HL-60 (cell line): ENCODE data around the gene HLCS.

Experiments
- POLR2AphosphoS5 ChIP-seq: IDR thresholded peaks from 2 replicates; pipeline ENCODE4 v1.6.1; 2012; ENCODE audit warnings: low read depth
- TF ChIP-seq, protein P1 (sequence below): IDR thresholded peaks from one replicate; pipeline ENCODE4 v1.5.1; 2011; ENCODE audit warnings: low read length, control low read depth, inconsistent platforms; ENCODE audit not compliant: insufficient read depth

DNA sequence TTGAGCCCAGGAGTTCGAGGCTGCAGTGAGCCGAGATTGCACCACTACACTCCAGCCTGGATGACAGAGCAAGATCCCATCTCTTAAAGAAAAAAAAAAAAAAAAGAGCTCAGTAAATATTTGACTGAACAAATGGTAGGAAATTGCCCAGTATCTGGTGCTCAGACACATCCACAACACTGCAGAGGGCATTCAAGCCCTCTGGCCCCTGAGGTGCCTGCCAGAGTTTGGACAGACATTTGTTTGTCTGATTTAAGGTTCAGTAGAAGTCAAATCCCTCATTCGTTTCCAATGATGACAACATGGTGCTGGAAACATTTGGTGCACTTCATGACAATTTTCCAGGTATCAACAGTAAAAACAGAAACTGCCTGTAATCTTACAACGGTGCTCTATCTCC is 86.6 kb downstream of the HLCS start:
- TF ChIP-seq, protein P1, sequence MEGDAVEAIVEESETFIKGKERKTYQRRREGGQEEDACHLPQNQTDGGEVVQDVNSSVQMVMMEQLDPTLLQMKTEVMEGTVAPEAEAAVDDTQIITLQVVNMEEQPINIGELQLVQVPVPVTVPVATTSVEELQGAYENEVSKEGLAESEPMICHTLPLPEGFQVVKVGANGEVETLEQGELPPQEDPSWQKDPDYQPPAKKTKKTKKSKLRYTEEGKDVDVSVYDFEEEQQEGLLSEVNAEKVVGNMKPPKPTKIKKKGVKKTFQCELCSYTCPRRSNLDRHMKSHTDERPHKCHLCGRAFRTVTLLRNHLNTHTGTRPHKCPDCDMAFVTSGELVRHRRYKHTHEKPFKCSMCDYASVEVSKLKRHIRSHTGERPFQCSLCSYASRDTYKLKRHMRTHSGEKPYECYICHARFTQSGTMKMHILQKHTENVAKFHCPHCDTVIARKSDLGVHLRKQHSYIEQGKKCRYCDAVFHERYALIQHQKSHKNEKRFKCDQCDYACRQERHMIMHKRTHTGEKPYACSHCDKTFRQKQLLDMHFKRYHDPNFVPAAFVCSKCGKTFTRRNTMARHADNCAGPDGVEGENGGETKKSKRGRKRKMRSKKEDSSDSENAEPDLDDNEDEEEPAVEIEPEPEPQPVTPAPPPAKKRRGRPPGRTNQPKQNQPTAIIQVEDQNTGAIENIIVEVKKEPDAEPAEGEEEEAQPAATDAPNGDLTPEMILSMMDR, result no peak
- TF ChIP-seq POLR2AphosphoS5, result no peak
